Skin epidermis (tissue), 12 donors: Measurements from ENCODE around the gene DNPEP.

Experiments used
- H3K27ac ChIP-seq, 21 experiments: fragments of 200-600 bp; sonication (generic) in 11 of 21; one replicate each; pipeline ENCODE4 v1.5.0; 2020; ENCODE audit warnings: mild to moderate bottlenecking in 3 of 21, inconsistent platforms in 2 of 21, moderate library complexity in 2 of 21
- H3K4me3 ChIP-seq, 7 experiments: fragments of 200-600 bp; sonication (generic) in 2 of 7; one replicate each; pipeline ENCODE4 v1.5.0; 2020; ENCODE audit warnings: inconsistent platforms in 2 of 7, mild to moderate bottlenecking in 2 of 7, moderate library complexity in 1 of 7

DNPEP gene

GRCh38 chr2:219378163-219378851 is 9.4 kb downstream of the DNPEP start:
- Histone ChIP-seq H3K27ac (no peak overlapping the region), H3K4me3 (no peak overlapping the region)

GRCh38 chr2:219369447-219369861 is 18.3 kb downstream of the DNPEP start:
- H3K27ac ChIP-seq: peak overlapping the region in 5 of 21 experiments; percentile 10 to 69 (median 25)
- H3K4me3 ChIP-seq: no peak overlapping the region

GRCh38 chr2:219368690-219369191 is 19.0 kb downstream of the DNPEP start:
- Histone ChIP-seq H3K27ac (peak overlapping the region in 9 of 21 experiments; percentile 10 to 69 (median 52)), H3K4me3 (no peak overlapping the region)

- no peak overlapping the region for H3K27ac ChIP-seq
- H3K4me3 ChIP-seq: no peak overlapping the region
Measured at GRCh38 chr2:219362524-219363164, 25.1 kb downstream of the DNPEP start.

- Histone ChIP-seq H3K27ac (no peak overlapping the region), H3K4me3 (no peak overlapping the region)
Measured at GRCh38 chr2:219362072-219362471, 25.6 kb downstream of the DNPEP start.

- no peak overlapping the region for H3K27ac ChIP-seq
- peak overlapping the region in 2 of 7 experiments; percentile 4 to 12 for H3K4me3 ChIP-seq
Measured at GRCh38 chr2:219358170-219359075, 29.3 kb downstream of the DNPEP start.

GRCh38 chr2:219356834-219357233 is 30.9 kb downstream of the DNPEP start:
- Histone ChIP-seq H3K4me3 (no peak overlapping the region), H3K27ac (no peak overlapping the region)

- Histone ChIP-seq H3K4me3 (no peak overlapping the region), H3K27ac (no peak overlapping the region)
Measured at GRCh38 chr2:219354582-219354981, 33.1 kb downstream of the DNPEP start.

GRCh38 chr2:219353129-219353528 is 34.6 kb downstream of the DNPEP start:
- no peak overlapping the region for H3K4me3 ChIP-seq
- H3K27ac ChIP-seq: no peak overlapping the region

- no peak overlapping the region for H3K27ac ChIP-seq
- no peak overlapping the region for H3K4me3 ChIP-seq
Measured at GRCh38 chr2:219352448-219353023, 35.2 kb downstream of the DNPEP start.

- peak overlapping the region in 5 of 21 experiments; percentile 8 to 59 (median 29) for H3K27ac ChIP-seq
- H3K4me3 ChIP-seq: no peak overlapping the region
Measured at GRCh38 chr2:219350710-219351221, 36.9 kb downstream of the DNPEP start.

GRCh38 chr2:219350215-219350614 is 37.5 kb downstream of the DNPEP start:
- H3K4me3 ChIP-seq: no peak overlapping the region
- H3K27ac ChIP-seq: peak overlapping the region in 5 of 21 experiments; percentile 8 to 59 (median 50)

- peak overlapping the region in 1 of 21 experiments; percentile 39 for H3K27ac ChIP-seq
- no peak overlapping the region for H3K4me3 ChIP-seq
Measured at GRCh38 chr2:219344751-219345430, 42.8 kb downstream of the DNPEP start.

GRCh38 chr2:219335373-219335786 is 52.3 kb downstream of the DNPEP start:
- Histone ChIP-seq H3K27ac (no peak overlapping the region), H3K4me3 (no peak overlapping the region)

GRCh38 chr2:219334076-219334475 is 53.6 kb downstream of the DNPEP start:
- Histone ChIP-seq H3K4me3 (no peak overlapping the region), H3K27ac (no peak overlapping the region)

- Histone ChIP-seq H3K27ac (no peak within 1 kb of the TSS), H3K4me3 (no peak within 1 kb of the TSS)
Measured at GRCh38 chr2:219332542-219332941, 55.2 kb downstream of the DNPEP start, which contains the start of gene RESP18. Gene RESP18, minus strand, starts transcription at chr2:219332744.

GRCh38 chr2:219331560-219332213 is 56.0 kb downstream of the DNPEP start:
- Histone ChIP-seq H3K27ac (no peak overlapping the region), H3K4me3 (no peak overlapping the region)

- Histone ChIP-seq H3K27ac (no peak overlapping the region), H3K4me3 (no peak overlapping the region)
Measured at GRCh38 chr2:219327719-219328118, 60.0 kb downstream of the DNPEP start.
